Measurements from ENCODE around the gene SLC25A28. TPM values are rescaled to one million over a fixed set of nuclear protein-coding genes. Genes with fewer than 3 reads are reported as not detected.

The SLC25A28 gene
- total and polyA plus RNA-seq, 2 experiments from 2014 or later: 12.4 to 15.5 TPM

DNA sequence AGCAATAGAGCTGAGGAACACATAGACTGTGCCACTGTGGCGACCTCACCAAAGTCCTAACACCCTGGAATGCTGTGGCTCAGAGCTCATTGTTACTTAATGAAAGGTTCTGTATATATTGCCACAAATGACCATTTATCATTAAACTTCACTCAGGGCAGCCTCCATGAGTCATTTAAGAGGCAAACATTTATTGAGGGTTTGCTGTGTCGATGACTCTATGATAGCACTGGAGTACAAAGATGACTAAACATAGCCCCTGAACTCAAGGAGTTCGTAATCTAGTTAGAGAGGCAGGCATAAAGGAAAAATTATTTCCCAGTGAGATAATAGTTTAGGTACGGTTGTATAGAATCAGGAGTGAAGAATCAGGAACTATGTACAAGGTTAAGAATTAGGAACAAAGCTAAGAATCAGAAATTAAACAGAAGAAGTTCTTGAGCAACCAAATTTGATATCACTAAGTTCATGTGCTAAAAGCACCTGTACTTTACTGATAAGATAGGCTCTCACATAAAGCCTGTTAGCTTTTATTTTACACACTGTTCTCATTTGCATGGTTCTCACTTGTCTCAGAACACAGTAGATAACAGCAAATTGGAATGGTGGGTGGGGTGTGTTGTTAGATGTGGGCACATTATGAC lies 47.0 kb upstream of the SLC25A28 start (continued):
- TF ChIP-seq, protein P1, sequence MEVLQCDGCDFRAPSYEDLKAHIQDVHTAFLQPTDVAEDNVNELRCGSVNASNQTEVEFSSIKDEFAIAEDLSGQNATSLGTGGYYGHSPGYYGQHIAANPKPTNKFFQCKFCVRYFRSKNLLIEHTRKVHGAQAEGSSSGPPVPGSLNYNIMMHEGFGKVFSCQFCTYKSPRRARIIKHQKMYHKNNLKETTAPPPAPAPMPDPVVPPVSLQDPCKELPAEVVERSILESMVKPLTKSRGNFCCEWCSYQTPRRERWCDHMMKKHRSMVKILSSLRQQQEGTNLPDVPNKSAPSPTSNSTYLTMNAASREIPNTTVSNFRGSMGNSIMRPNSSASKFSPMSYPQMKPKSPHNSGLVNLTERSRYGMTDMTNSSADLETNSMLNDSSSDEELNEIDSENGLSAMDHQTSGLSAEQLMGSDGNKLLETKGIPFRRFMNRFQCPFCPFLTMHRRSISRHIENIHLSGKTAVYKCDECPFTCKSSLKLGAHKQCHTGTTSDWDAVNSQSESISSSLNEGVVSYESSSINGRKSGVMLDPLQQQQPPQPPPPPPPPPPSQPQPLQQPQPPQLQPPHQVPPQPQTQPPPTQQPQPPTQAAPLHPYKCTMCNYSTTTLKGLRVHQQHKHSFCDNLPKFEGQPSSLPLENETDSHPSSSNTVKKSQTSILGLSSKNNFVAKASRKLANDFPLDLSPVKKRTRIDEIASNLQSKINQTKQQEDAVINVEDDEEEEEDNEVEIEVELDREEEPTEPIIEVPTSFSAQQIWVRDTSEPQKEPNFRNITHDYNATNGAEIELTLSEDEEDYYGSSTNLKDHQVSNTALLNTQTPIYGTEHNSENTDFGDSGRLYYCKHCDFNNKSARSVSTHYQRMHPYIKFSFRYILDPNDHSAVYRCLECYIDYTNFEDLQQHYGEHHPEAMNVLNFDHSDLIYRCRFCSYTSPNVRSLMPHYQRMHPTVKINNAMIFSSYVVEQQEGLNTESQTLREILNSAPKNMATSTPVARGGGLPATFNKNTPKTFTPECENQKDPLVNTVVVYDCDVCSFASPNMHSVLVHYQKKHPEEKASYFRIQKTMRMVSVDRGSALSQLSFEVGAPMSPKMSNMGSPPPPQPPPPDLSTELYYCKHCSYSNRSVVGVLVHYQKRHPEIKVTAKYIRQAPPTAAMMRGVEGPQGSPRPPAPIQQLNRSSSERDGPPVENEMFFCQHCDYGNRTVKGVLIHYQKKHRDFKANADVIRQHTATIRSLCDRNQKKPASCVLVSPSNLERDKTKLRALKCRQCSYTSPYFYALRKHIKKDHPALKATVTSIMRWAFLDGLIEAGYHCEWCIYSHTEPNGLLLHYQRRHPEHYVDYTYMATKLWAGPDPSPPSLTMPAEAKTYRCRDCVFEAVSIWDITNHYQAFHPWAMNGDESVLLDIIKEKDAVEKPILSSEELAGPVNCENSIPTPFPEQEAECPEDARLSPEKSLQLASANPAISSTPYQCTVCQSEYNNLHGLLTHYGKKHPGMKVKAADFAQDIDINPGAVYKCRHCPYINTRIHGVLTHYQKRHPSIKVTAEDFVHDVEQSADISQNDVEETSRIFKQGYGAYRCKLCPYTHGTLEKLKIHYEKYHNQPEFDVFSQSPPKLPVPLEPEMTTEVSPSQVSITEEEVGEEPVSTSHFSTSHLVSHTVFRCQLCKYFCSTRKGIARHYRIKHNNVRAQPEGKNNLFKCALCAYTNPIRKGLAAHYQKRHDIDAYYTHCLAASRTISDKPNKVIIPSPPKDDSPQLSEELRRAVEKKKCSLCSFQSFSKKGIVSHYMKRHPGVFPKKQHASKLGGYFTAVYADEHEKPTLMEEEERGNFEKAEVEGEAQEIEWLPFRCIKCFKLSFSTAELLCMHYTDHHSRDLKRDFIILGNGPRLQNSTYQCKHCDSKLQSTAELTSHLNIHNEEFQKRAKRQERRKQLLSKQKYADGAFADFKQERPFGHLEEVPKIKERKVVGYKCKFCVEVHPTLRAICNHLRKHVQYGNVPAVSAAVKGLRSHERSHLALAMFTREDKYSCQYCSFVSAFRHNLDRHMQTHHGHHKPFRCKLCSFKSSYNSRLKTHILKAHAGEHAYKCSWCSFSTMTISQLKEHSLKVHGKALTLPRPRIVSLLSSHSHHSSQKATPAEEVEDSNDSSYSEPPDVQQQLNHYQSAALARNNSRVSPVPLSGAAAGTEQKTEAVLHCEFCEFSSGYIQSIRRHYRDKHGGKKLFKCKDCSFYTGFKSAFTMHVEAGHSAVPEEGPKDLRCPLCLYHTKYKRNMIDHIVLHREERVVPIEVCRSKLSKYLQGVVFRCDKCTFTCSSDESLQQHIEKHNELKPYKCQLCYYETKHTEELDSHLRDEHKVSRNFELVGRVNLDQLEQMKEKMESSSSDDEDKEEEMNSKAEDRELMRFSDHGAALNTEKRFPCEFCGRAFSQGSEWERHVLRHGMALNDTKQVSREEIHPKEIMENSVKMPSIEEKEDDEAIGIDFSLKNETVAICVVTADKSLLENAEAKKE (CRISPR knock-in tag; IDR thresholded peaks at IDR 0.05): no peak
- TF ChIP-seq, protein P2, sequence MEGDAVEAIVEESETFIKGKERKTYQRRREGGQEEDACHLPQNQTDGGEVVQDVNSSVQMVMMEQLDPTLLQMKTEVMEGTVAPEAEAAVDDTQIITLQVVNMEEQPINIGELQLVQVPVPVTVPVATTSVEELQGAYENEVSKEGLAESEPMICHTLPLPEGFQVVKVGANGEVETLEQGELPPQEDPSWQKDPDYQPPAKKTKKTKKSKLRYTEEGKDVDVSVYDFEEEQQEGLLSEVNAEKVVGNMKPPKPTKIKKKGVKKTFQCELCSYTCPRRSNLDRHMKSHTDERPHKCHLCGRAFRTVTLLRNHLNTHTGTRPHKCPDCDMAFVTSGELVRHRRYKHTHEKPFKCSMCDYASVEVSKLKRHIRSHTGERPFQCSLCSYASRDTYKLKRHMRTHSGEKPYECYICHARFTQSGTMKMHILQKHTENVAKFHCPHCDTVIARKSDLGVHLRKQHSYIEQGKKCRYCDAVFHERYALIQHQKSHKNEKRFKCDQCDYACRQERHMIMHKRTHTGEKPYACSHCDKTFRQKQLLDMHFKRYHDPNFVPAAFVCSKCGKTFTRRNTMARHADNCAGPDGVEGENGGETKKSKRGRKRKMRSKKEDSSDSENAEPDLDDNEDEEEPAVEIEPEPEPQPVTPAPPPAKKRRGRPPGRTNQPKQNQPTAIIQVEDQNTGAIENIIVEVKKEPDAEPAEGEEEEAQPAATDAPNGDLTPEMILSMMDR (conservative IDR thresholded peaks at IDR 0.05; ENCODE audit: low read depth in 2 of 2): no peak
- TF ChIP-seq EZH2phosphoT487 (IDR thresholded peaks at IDR 0.05; ENCODE audit: unreplicated experiment): no peak

DNA sequence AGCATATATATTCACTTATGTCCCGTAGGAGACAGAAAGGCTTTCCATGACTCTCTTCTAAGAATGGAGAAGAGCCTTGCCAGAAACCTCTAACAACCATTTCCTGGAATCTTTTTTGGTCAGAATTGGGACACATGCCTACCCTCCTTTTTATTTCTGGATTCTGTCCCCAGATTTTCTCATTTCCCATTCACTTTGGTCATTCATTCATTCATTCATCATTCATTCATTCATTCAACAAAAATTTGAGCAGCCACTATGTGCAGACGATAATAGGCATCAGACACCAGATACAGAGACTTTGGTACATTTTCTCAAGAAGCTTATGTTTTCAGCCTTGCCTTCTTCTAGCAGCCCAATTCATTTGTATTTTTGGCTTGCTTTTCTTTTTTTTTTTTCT lies 45.1 kb upstream of the SLC25A28 start:
- Mint-ChIP-seq H3K27me3 (ENCODE audit: insufficient read depth, low read depth, poor library complexity) (no peaks in the 10 kb centered on the region), H3K36me3 (ENCODE audit: low read depth) (peaks cover 6% of the 10 kb centered on the region; the same call in 2 of the 3 replicates), H3K4me1 (peaks cover 3% of the 10 kb centered on the region; the same call in 2 of the 3 replicates), H3K4me3 (no peak overlapping the region), H3K27ac (no peak overlapping the region), H3K9me3 (no peaks in the 10 kb centered on the region)
- no peaks in the 10 kb centered on the region for H3K36me3 ChIP-seq (ENCODE audit: insufficient read depth)
- H3K79me2 ChIP-seq (replicated peaks; ENCODE audit: insufficient read depth): no peaks in the 10 kb centered on the region
- H3K4me3 ChIP-seq: no peak overlapping the region
- H3K9me2 ChIP-seq (ENCODE audit: insufficient read depth): no peaks in the 10 kb centered on the region
- no peak overlapping the region for H3K27ac ChIP-seq (ENCODE audit: low read depth)
- no peaks in the 10 kb centered on the region for H3K27me3 ChIP-seq (ENCODE audit: insufficient read depth)
- H3F3A ChIP-seq (replicated peaks; ENCODE audit: low read depth): no peaks in the 10 kb centered on the region
- no peak overlapping the region for H3K4me2 ChIP-seq
- no peak for DNase-seq (ENCODE audit: low spot score)
- no peak overlapping the region for H2AFZ ChIP-seq
- H4K20me1 ChIP-seq (replicated peaks; ENCODE audit: insufficient read depth): no peaks in the 10 kb centered on the region
- H3K4me1 ChIP-seq (ENCODE audit: insufficient read depth): no peaks in the 10 kb centered on the region
- TF ChIP-seq EZH2 (IDR thresholded peaks at IDR 0.05; ENCODE audit: low read depth, unreplicated experiment): no peak
- TF ChIP-seq, protein P1 (CRISPR knock-in tag; IDR thresholded peaks at IDR 0.05): no peak
- no peak for ATAC-seq
